Stimulated activated CD8-positive, alpha-beta memory T cell treated with anti-CD3 and anti-CD28 coated beads, Interleukin-12 subunit alpha, Interleukin-12 subunit beta, amount 100 ng/mL, for 4 hours (primary cell): ENCODE measurements around the gene PARP9.
"Not testable (repeated sequence)": the region's sequence is repeated elsewhere in the genome, so short reads cannot be mapped to it uniquely, and the experiment has no call there.

ENCODE experiments used
- DNase-seq: peaks from one replicate; pipeline ENCODE4 v3.0.0-alpha.2; 2020; ENCODE audit warnings: low read depth

The PARP9 gene

GRCh38 chr3:122576174-122576940, 12.3 kb upstream of the PARP9 start:
- DNase-seq: no peak

- DNase-seq: no peak
These were observed 8.9 kb upstream of the PARP9 start for GRCh38 chr3:122572940-122573412.

- no peak for DNase-seq
These were observed 4.7 kb upstream of the PARP9 start for GRCh38 chr3:122568755-122569154.

- DNase-seq: not testable (repeated sequence)
These were observed 4.0 kb upstream of the PARP9 start for GRCh38 chr3:122568131-122568530.

GRCh38 chr3:122563717-122564025, 429 bp downstream of the PARP9 start:
- no peak for DNase-seq

GRCh38 chr3:122562923-122563716, 980 bp downstream of the PARP9 start:
- no peak for DNase-seq

- DNase-seq: no peak
These were observed 3.4 kb downstream of the PARP9 start for GRCh38 chr3:122560680-122561079.

GRCh38 chr3:122559906-122560305, 4.2 kb downstream of the PARP9 start:
- no peak for DNase-seq

GRCh38 chr3:122558605-122559004, 5.5 kb downstream of the PARP9 start:
- DNase-seq: no peak

- DNase-seq: no peak
These were observed 6.7 kb downstream of the PARP9 start for GRCh38 chr3:122557356-122557755.

GRCh38 chr3:122555275-122556071, 8.6 kb downstream of the PARP9 start:
- DNase-seq: no peak

- no peak for DNase-seq
These were observed 10.9 kb downstream of the PARP9 start for GRCh38 chr3:122553171-122553570.

GRCh38 chr3:122548619-122549018, 15.5 kb downstream of the PARP9 start:
- no peak for DNase-seq

- DNase-seq: no peak
These were observed 16.0 kb downstream of the PARP9 start for GRCh38 chr3:122548076-122548475.

- no peak for DNase-seq
These were observed 17.9 kb downstream of the PARP9 start for GRCh38 chr3:122546151-122546550.

GRCh38 chr3:122538956-122539490, 25.1 kb downstream of the PARP9 start:
- no peak for DNase-seq

- no peak for DNase-seq
These were observed 27.5 kb downstream of the PARP9 start for GRCh38 chr3:122536632-122537001.

- DNase-seq: no peak
These were observed 28.0 kb downstream of the PARP9 start for GRCh38 chr3:122535964-122536631.

- no peak for DNase-seq
These were observed 30.2 kb downstream of the PARP9 start for GRCh38 chr3:122533931-122534334.

- DNase-seq: no peak
These were observed 30.6 kb downstream of the PARP9 start for GRCh38 chr3:122533480-122533879.

- no peak for DNase-seq
These were observed 33.9 kb downstream of the PARP9 start for GRCh38 chr3:122530164-122530563.

GRCh38 chr3:122523317-122523716, 40.8 kb downstream of the PARP9 start:
- DNase-seq: no peak
